ENCODE data around the gene BTBD2. TPM values are rescaled to one million over a fixed set of nuclear protein-coding genes. Genes with fewer than 3 reads are reported as not detected.
"Not testable (repeated sequence)": the region's sequence is repeated elsewhere in the genome, so short reads cannot be mapped to it uniquely, and the experiment has no call there.

BTBD2 gene
- total RNA-seq, 2 experiments from 2014 or later = 48.2 to 53.4 TPM

DNA sequence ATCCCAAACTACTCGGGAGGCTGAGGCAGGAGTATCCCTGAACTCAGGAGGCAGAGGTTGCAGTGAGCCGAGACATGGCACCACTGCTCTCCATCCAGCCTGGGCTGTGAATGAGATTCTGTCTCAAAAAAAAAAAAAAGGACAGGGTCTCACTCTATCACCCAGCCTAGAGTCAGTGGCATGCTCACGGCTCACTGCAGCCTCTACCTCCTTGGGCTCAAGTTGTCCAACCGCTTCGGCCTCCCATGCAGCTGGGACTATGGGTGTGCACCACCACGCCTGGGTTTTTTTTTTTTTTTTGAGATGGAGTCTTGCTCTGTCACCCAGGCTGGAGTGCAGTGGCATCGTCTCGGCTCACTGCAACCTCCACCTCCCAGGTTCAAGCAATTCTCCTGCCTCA is 20.9 kb upstream of the BTBD2 start:
- DNase-seq (no peak), ATAC-seq (no peak)
- peaks cover 36% of the 10 kb centered on the region for H3K4me1 Mint-ChIP-seq (ENCODE audit: low read depth)
- no peak overlapping the region for H3K4me3 Mint-ChIP-seq
- no peaks in the 10 kb centered on the region for H3K27me3 Mint-ChIP-seq (ENCODE audit: low read depth)
- ChIA-PET CTCF (no interaction called here), POLR2A (interaction anchor here (0.6 kb wide), 1 partner anchor 60 kb away, joined by 3 read pairs; no protein-coding TSS in a partner anchor)
- H3K27ac Mint-ChIP-seq = no peak overlapping the region
- peaks cover 21% of the 10 kb centered on the region for H3K36me3 Mint-ChIP-seq (ENCODE audit: low read depth)
- H3K9me3 Mint-ChIP-seq (ENCODE audit: insufficient read depth) = no peaks in the 10 kb centered on the region

DNA sequence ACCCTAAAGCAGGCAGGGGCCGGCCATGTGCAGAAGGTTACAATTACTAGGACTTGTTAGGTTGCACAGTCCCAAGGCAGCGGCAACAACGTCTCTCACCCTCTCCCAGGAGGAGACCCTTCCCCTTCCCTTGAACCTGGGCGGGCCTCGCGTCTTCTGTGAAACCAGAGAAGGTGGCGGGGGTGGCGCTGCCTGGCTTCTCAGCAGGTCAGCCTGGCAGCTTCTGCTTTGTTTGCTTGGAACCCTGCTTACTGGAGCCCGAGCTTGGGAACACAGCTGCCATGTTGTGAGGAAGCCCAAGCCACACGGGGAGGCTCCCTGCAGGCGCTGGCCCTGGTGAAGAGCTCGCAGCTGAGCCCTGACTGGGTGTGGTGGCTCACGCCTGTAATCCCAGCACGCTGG is 20.1 kb upstream of the BTBD2 start:
- H3K9me3 Mint-ChIP-seq (ENCODE audit: insufficient read depth) = no peaks in the 10 kb centered on the region
- ChIA-PET POLR2A (interaction anchor here (0.9 to 2.2 kb wide), 2 partner anchors 16 to 55 kb away, joined by 3 to 11 read pairs; partner anchors contain the start of gene MKNK2), CTCF (interaction anchor here (0.8 to 1.6 kb wide), 3 partner anchors 10 to 34 kb away, joined by 3 to 6 read pairs (median 3); no protein-coding TSS in a partner anchor)
- H3K27me3 Mint-ChIP-seq (ENCODE audit: low read depth) = no peaks in the 10 kb centered on the region
- H3K36me3 Mint-ChIP-seq (ENCODE audit: low read depth) = peaks cover 14% of the 10 kb centered on the region
- H3K27ac Mint-ChIP-seq = peak overlapping the region; percentile 14
- ATAC-seq = no peak
- peaks cover 32% of the 10 kb centered on the region for H3K4me1 Mint-ChIP-seq (ENCODE audit: low read depth)
- peak; percentile 20 for DNase-seq
- H3K4me3 Mint-ChIP-seq = no peak overlapping the region

DNA sequence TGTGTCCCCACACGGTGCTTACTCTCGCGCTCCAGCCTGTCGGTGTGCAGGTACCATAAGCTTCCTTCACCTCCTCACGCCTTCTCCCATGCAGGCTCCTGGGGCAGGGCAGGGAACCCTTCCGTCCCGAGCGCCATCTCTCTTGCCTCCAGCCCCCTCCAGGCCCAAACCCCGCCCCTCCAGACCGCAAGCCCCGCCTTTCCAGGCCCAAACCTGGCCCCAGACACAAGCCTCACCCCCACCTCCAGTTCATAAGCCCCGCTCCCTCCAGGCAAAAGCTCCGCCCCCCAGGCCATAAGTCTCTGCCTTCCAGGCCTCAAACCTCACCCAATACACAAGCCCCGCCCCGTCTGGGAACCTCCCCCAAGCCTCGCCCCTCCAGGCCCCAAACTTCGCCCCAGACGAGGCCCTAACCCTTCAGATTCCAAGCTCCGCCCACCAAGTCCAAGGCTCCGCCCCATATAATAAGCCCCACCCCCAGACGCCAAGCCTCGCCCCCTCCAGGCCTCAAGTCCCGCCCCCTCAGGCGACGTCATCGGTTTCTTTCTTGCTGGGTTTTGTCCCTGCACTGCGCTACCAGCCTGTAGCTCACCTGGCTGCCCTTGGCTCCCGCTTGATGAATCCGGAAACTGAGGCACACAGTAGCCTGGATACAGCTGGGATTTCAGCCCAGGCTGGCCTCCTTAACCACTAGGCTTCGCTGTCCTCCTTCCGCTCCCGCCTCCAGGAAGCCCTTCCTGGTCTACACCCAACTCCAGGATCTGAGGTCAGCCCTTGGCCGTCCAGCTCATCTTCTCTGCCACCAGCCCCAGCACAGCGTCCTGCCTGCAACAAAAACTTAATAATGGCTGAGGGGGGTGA is 19.4 kb upstream of the BTBD2 start:
- Mint-ChIP-seq H3K4me1 (ENCODE audit: low read depth) (peaks cover 32% of the 10 kb centered on the region), H3K27me3 (ENCODE audit: low read depth) (no peaks in the 10 kb centered on the region), H3K4me3 (no peak overlapping the region), H3K9me3 (ENCODE audit: insufficient read depth) (no peaks in the 10 kb centered on the region), H3K36me3 (ENCODE audit: low read depth) (peaks cover 13% of the 10 kb centered on the region), H3K27ac (peak overlapping the region; percentile 14)
- ATAC-seq (peak; percentile 54), DNase-seq (peak; percentile 68)
- ChIA-PET POLR2A (interaction anchor here (0.8 to 2.2 kb wide), 3 partner anchors 8 to 56 kb away, joined by 3 to 11 read pairs (median 3); partner anchors contain the start of gene MKNK2), CTCF (interaction anchor here (0.8 to 1.6 kb wide), 4 partner anchors 9 to 35 kb away, joined by 3 to 6 read pairs (median 4); no protein-coding TSS in a partner anchor)

DNA sequence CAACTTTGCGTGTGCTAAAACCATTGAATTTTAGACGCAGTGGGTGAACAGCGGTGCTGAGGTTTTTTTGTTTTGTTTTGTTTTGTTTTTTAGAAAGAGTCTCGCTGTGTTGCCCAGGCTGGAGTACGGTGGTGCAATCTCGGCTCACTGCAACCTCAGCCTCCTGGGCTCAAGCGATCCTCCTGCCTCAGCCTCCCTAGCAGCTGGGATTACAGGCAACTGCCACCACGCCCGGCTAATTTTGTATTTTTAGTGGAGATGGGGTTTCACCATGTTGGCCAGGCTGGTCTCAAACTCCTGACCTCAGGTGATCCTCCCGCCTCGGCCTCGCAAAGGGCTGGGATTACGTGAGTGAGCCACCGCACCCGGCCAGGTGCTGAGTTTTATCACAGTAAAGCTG is 18.7 kb upstream of the BTBD2 start:
- H3K4me3 Mint-ChIP-seq; ATAC-seq; H3K9me3 Mint-ChIP-seq (ENCODE audit: insufficient read depth); H3K27ac Mint-ChIP-seq; H3K36me3 Mint-ChIP-seq (ENCODE audit: low read depth); DNase-seq; H3K27me3 Mint-ChIP-seq (ENCODE audit: low read depth): not testable (repeated sequence)
- H3K4me1 Mint-ChIP-seq (ENCODE audit: low read depth) = peaks cover 31% of the 10 kb centered on the region
- CTCF ChIA-PET = interaction anchor here (1.3 to 1.6 kb wide), 3 partner anchors 8 to 17 kb away, joined by 4 to 6 read pairs (median 4); no protein-coding TSS in a partner anchor
- POLR2A ChIA-PET = interaction anchor here (0.8 to 2.2 kb wide), 2 partner anchors 9 to 17 kb away, joined by 3 to 11 read pairs; partner anchors contain the start of gene MKNK2

DNA sequence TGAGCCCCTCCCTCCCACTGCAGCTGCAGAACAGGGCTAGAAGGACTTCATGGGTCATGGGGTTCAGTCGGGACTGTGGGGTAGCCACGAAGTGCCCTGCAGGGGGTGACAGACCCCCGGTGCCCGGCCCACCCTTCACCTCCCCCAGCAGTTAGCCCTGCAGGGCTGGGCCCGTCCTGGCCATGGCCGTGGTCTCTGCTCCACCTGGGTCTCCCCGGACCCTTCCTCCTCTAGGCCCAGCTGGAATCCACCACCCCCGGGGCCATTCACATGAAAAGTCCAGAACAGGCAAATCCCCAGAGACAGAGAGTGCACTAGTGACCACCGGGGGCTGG is 18.3 kb upstream of the BTBD2 start:
- ChIA-PET CTCF (interaction anchor here (1.2 to 2.5 kb wide), 4 partner anchors 9 to 21 kb away, joined by 3 to 9 read pairs (median 4); no protein-coding TSS in a partner anchor), POLR2A (interaction anchor here (2.2 kb wide), 1 partner anchor 18 kb away, joined by 11 read pairs; the partner anchor contains the start of gene MKNK2)
- peaks cover 5% of the 10 kb centered on the region for H3K36me3 Mint-ChIP-seq (ENCODE audit: low read depth)

DNA sequence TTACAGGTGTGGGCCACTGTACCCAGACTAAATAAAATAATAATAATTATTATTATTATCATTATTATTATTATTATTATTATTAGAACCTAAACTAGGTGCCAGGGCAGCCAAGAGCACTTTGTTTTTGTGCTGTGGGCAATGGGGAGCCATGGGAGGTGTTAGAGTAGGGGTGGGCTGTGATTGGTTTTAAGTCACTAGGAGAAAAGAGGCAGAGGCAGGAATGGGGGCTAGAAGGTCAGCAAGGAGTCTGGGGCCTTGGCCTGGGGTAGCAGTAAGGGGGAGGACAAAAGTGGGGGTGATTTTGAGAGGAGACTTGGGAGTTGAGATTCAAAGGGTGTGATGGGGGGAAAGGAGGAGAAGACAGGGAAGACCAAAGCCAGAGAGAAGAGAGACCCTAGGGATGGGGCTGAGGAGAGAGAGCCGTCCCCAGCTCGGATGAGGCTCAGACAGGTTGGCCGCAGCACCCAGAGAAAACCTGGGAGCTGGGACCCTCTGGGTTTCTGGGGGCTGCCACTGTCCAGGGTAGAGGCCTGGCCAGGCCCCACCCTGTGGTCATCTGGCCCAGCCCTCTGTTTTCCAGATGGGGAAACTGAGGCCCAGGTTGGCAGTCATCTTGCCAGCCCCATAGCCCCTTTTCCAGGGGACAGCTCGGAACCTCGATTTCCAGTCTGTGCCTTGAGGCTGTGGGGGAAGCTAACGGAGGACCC is 17.8 kb upstream of the BTBD2 start:
- no peak overlapping the region for H3K4me3 Mint-ChIP-seq
- peaks cover 3% of the 10 kb centered on the region for H3K36me3 Mint-ChIP-seq (ENCODE audit: low read depth)
- H3K9me3 Mint-ChIP-seq (ENCODE audit: insufficient read depth) = no peaks in the 10 kb centered on the region
- no peak overlapping the region for H3K27ac Mint-ChIP-seq
- POLR2A ChIA-PET = interaction anchor here (1.5 to 2.4 kb wide), 4 partner anchors 9 to 52 kb away, joined by 4 to 12 read pairs (median 8); no protein-coding TSS in a partner anchor
- no peaks in the 10 kb centered on the region for H3K27me3 Mint-ChIP-seq (ENCODE audit: low read depth)
- DNase-seq (no peak), ATAC-seq (no peak)
- CTCF ChIA-PET = interaction anchor here (1.2 to 3.7 kb wide), 5 partner anchors 9 to 21 kb away, joined by 3 to 14 read pairs (median 4); no protein-coding TSS in a partner anchor
- H3K4me1 Mint-ChIP-seq (ENCODE audit: low read depth) = peaks cover 33% of the 10 kb centered on the region

More for the DNA sequence above, 18.3 kb upstream of the BTBD2 start:
- Mint-ChIP-seq H3K27me3 (ENCODE audit: low read depth) (no peaks in the 10 kb centered on the region), H3K4me1 (ENCODE audit: low read depth) (peaks cover 30% of the 10 kb centered on the region), H3K9me3 (ENCODE audit: insufficient read depth) (no peaks in the 10 kb centered on the region), H3K4me3 (no peak overlapping the region), H3K27ac (no peak overlapping the region)
- DNase-seq = no peak
- ATAC-seq = no peak

DNA sequence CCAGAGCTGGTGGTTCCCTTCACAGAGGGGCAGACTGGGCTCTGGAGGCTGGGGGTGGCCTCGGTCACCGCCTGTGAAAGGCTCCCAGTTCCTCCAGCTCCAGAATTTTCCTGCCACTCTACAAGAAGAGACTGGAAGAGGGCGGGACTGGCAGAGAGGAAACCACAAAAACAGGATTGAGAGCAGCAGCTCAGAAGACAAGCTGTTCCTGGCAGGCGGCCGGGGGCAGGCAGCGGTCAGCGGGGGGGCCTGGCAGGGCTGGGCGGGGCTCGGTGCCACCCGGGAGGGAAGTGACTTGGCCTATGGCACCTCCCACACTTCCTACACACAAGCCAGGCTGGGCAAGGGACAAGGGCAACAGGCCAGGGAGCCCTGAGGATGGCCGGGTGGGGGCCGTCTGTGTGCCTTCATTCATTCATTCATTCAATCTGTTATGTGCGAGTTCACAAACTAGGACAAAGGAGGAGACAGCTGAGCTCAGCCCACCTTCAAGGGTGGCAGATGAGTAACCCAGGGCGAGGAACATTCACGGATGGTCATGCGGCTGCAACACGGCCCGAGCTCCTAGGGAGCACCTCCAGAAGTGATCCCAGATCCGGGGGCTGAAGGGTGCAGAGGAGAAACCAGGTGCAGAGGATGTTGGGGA is 16.9 kb upstream of the BTBD2 start:
- Mint-ChIP-seq H3K36me3 (ENCODE audit: low read depth) (no peaks in the 10 kb centered on the region), H3K9me3 (ENCODE audit: insufficient read depth) (no peaks in the 10 kb centered on the region), H3K4me1 (ENCODE audit: low read depth) (peaks cover 33% of the 10 kb centered on the region), H3K4me3 (peak overlapping the region; percentile 66), H3K27ac (peak overlapping the region; percentile 83), H3K27me3 (ENCODE audit: low read depth) (no peaks in the 10 kb centered on the region)
- ATAC-seq (peak; percentile 51), DNase-seq (peak; percentile 59)
- POLR2A ChIA-PET = interaction anchor here (0.7 to 2.4 kb wide), 5 partner anchors 10 to 53 kb away, joined by 3 to 12 read pairs (median 4); no protein-coding TSS in a partner anchor
- CTCF ChIA-PET = interaction anchor here (1.1 to 3.7 kb wide), 5 partner anchors 10 to 102 kb away, joined by 3 to 14 read pairs (median 4); no protein-coding TSS in a partner anchor

DNA sequence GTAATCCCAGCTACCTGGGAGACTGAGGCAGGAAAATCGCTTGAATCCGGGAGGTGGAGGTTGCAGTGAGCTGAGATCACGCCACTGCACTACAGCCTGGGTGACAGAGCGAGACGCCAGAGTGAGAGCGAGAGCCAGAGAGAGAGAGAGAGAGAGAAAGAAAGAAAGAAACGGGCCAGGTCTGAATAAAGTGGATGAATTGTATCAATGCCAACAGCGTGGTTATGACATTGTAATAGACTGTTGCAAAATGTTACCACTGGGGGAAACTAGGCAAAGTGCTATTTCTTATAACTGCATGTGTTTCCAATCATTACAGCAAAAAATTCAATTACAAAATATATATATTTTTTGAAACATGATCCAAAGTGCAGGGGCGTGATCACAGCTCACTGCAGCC is 11.8 kb upstream of the BTBD2 start:
- no peaks in the 10 kb centered on the region for H3K36me3 Mint-ChIP-seq (ENCODE audit: low read depth)
- H3K4me3 Mint-ChIP-seq = no peak overlapping the region
- POLR2A ChIA-PET = no interaction called here
- ATAC-seq = no peak
- no peaks in the 10 kb centered on the region for H3K27me3 Mint-ChIP-seq (ENCODE audit: low read depth)
- H3K9me3 Mint-ChIP-seq (ENCODE audit: insufficient read depth) = peaks cover 3% of the 10 kb centered on the region
- CTCF ChIA-PET = interaction anchor here (1.2 to 1.3 kb wide), 2 partner anchors 8 to 26 kb away, joined by 3 to 4 read pairs; no protein-coding TSS in a partner anchor
- DNase-seq = no peak
- H3K27ac Mint-ChIP-seq = no peak overlapping the region
- H3K4me1 Mint-ChIP-seq (ENCODE audit: low read depth) = peaks cover 13% of the 10 kb centered on the region

DNA sequence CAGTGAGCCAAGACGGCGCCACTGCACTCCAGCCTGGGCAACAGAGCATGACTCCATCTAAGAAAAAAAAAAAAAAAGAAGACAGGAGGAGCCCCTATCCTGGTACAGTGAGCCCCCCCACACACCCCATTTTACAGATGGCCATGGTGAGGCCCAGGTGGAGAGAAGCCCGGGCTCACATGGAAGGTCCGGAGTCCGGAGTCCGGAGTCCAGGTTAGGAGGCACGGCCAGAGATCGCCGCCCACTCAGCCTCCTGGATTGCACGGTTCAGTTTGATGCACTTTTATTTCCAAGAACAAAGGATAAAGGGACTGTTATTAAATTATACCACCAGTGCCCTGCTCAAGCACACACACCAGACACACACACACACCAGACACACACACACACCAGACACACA is 11.3 kb upstream of the BTBD2 start:
- DNase-seq (no peak), ATAC-seq (no peak)
- Mint-ChIP-seq H3K9me3 (ENCODE audit: insufficient read depth) (peaks cover 3% of the 10 kb centered on the region), H3K4me3 (no peak overlapping the region), H3K36me3 (ENCODE audit: low read depth) (no peaks in the 10 kb centered on the region), H3K4me1 (ENCODE audit: low read depth) (peaks cover 7% of the 10 kb centered on the region), H3K27ac (no peak overlapping the region), H3K27me3 (ENCODE audit: low read depth) (peaks cover under 1% of the 10 kb centered on the region)
- CTCF ChIA-PET = no interaction called here
- POLR2A ChIA-PET = no interaction called here

DNA sequence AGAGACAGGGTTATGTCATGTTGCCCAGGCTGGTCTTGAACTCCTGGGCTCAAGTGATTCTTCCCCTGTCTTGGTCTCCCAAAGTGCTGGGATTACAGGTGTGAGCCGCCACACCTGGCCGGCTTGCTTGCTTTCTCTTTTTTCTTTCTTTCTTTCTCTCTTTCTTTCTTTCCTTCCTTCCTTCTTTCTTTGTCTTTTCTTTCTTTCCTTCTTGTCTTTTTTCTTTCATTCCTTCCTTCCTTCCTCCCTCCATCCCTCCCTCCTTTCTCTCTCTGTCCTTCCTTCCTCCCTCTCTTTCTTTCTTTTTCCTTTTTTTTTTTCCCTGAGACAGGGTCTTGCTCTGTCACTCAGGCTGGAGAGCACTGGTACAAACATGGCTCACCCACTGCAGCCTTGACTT is 6.8 kb upstream of the BTBD2 start:
- H3K27ac Mint-ChIP-seq = peak overlapping the region; percentile 46
- POLR2A ChIA-PET = interaction anchor here (1.3 kb wide), 1 partner anchor 62 kb away, joined by 7 read pairs; no protein-coding TSS in a partner anchor
- H3K4me1 Mint-ChIP-seq (ENCODE audit: low read depth) = peaks cover 5% of the 10 kb centered on the region
- no peak for DNase-seq
- peaks cover 3% of the 10 kb centered on the region for H3K9me3 Mint-ChIP-seq (ENCODE audit: insufficient read depth)
- CTCF ChIA-PET = no interaction called here
- no peaks in the 10 kb centered on the region for H3K36me3 Mint-ChIP-seq (ENCODE audit: low read depth)
- no peak overlapping the region for H3K4me3 Mint-ChIP-seq
- ATAC-seq = no peak
- peaks cover 3% of the 10 kb centered on the region for H3K27me3 Mint-ChIP-seq (ENCODE audit: low read depth)

All from activated CD8-positive, alpha-beta T cell treated with anti-CD3 and anti-CD28 coated beads, Interleukin-2, amount 10 ng/mL, durations not matched to agents 7 days and 5 days (primary cell).